CMK (cell line): ENCODE measurements around the gene EHMT1.
"Not testable (repeated sequence)": the region's sequence is repeated elsewhere in the genome, so short reads cannot be mapped to it uniquely, and the experiment has no call there.

Experiments used
- DNase-seq: peaks from one replicate; pipeline ENCODE4 v3.0.0-alpha.2; 2010; ENCODE audit warnings: low read depth

The EHMT1 gene

GRCh38 chr9:137873408-137873807 lies 254.6 kb downstream of the EHMT1 start:
- no peak for DNase-seq

- no peak for DNase-seq
Observed at GRCh38 chr9:137873858-137874362, 255.1 kb downstream of the EHMT1 start.

DNA sequence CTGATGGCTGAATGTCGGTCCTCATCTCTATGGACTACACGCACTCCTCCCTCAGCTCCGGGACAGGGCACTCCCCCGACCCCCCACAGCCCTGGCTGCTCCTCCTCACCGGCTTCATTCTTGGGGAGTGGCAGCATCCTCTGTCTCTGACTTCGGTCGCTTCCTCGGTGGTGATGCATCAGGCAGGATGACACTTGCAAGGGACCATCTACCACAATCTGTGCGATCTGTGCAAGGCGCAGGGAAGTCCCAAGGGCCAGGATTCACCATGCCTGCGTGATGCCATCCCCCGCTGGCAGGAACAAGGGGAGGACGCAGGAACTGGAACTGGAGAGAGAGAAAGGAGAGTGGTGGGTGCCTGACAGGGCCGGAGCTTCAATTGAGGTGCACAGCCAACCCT lies 256.5 kb downstream of the EHMT1 start:
- no peak for DNase-seq

GRCh38 chr9:137875846-137876245 lies 257.0 kb downstream of the EHMT1 start:
- DNase-seq = no peak

DNA sequence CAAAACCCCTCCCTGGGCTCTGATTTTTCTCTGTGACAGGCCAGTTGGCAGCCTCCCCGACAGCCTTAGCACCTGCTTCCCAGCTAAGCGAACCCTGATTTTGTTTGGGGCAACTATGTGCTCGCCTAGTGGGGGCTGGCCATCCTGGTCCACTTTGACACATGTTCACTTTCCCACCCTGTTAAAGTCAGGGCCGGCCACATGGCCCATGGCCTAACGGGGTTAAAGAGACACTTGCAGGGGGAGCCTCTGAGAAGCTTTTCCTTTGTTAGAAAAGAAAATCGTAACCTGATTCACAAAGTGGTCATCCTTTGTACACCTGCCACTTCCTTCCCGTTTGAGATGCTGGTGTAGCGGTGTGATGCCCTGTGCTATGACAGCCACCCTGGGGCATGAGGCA lies 257.5 kb downstream of the EHMT1 start:
- no peak for DNase-seq

DNA sequence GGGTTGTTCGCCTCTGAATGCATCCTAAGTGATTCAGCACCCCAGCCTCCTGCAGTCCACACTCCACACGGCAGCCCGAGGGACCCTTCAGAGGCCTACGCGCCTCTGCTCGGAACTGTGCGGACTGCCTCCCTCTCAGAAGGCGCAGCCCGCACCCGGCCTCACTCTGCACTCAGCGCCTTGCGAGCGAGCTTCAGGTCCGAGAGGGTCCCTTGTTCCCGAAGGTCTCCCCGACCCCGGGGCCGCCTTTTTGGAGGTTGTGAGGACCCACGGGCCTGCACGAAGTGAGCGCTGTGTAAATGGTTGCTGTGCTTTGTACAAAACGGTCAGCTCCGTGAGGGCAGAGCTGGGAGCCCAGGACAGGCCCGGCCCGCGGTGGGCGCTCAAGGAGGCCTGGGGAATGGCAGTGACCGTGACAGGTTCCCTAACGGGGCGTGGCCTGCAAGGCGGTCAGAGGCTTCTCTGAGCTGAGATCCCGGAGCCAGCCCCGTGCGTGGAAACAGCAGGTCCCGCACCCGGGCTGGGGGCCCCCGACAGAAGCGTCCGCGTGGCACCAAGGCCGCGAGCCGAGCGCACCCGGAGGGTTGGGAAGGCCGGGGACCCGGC lies 258.1 kb downstream of the EHMT1 start:
- DNase-seq = no peak

- DNase-seq = not testable (repeated sequence)
Observed at GRCh38 chr9:137877506-137878122, 258.8 kb downstream of the EHMT1 start, which contains the start of gene CACNA1B. Gene CACNA1B, plus strand, starts transcription at chr9:137877782. Its CDS starts 152 bp downstream, at chr9:137877934.

GRCh38 chr9:137878146-137878941 lies 259.5 kb downstream of the EHMT1 start:
- no peak for DNase-seq

- DNase-seq = no peak
Observed at GRCh38 chr9:137879052-137879451, 260.2 kb downstream of the EHMT1 start.

- no peak for DNase-seq
Observed at GRCh38 chr9:137879566-137880150, 260.9 kb downstream of the EHMT1 start.

- DNase-seq = no peak
Observed at GRCh38 chr9:137880160-137880975, 261.6 kb downstream of the EHMT1 start.

- DNase-seq = no peak
Observed at GRCh38 chr9:137880976-137881530, 262.2 kb downstream of the EHMT1 start.

DNA sequence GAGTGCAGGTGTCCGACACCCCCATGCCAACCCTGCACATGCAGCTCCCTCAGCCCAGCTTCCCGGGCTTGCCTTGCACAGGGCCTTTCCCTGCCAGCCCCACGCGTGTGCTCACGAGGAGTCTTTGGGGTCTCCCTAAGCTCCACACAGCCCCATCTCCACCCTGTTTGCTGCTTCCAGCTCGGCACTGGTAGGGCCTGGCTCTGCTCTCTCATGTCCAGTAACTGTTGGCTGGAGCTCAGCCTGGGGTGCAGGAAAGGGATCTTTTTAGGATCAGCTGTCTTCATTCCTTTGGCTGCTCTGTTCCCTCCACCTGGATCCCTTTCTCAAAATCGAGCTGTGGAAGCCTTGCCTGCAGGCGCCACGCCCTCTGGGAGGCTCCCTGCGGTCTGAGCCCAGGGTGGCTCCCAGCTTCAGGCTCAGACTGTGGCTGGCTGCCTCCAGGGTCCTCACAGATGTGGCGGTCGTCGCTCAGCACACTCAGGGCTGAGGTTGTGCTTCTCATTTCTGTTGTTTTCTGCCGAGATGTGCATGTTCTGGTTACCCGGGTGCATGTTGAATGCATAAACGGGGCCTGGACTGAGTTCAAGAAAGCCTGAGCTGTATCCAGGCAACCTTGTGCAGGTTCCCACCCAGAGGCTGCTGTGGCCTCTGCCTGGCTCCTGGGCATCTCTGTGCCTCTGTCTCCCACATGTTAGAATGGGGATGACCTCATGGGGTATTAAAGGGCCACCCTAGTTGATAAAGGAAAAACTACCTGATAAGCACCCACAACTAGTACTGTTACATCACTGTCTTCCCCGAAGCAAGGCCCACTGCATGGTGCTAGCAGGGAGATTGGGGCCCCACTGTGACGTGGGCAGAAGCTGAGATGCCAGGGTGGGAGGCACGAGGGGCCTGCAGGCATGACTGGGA lies 263.0 kb downstream of the EHMT1 start:
- no peak for DNase-seq

GRCh38 chr9:137882506-137882821 lies 263.7 kb downstream of the EHMT1 start:
- no peak for DNase-seq

DNA sequence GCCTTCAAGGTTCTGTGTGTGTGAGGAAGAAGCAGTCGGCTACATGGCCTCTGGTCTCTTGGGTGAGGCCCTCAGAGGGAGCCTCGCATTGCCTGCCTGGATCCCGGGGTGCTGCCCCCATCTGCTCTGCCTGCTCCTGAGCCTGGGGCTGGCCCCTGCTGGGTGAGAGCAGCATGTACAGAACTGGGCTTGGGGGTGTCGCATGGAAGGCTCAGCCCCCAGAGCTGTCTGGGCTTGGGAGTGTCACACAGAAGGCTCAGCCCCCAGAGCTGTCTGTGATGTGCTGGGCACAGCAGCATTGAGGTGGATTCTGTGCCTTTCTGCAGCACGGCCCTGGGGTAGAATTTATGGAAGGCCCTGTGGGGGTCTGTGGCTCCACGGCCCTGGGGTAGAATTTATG lies 265.2 kb downstream of the EHMT1 start:
- DNase-seq = not testable (repeated sequence)

GRCh38 chr9:137884547-137884946 lies 265.7 kb downstream of the EHMT1 start:
- not testable (repeated sequence) for DNase-seq

DNA sequence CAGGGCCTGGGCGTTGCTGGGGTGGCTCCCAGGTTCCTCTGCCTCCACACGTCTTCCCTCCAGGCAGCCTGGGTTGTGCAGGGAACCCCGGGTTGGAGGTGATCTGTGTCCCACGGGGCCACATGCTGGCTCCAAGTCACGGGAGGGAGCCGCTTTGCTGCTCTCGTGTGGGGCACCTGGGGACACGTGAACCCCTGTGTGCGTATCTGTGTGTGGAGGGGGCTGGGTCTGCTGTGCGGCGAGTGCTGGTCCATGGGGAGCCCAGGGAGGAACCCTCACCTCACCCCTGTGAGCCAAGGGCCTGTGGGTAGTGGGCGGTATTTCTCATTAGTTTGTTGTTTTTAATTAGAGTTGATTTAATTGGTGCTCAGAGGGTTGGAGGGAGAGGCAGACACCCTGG lies 266.3 kb downstream of the EHMT1 start:
- DNase-seq = not testable (repeated sequence)
